Fibroblast of skin of abdomen (primary cell): ENCODE data around the gene SEMA4B.
"Not testable (repeated sequence)": the region's sequence is repeated elsewhere in the genome, so short reads cannot be mapped to it uniquely, and the experiment has no call there.

Experiments used
- DNase-seq: peaks from one replicate; pipeline ENCODE4 v3.0.0-alpha.2; 2013

SEMA4B gene

DNA sequence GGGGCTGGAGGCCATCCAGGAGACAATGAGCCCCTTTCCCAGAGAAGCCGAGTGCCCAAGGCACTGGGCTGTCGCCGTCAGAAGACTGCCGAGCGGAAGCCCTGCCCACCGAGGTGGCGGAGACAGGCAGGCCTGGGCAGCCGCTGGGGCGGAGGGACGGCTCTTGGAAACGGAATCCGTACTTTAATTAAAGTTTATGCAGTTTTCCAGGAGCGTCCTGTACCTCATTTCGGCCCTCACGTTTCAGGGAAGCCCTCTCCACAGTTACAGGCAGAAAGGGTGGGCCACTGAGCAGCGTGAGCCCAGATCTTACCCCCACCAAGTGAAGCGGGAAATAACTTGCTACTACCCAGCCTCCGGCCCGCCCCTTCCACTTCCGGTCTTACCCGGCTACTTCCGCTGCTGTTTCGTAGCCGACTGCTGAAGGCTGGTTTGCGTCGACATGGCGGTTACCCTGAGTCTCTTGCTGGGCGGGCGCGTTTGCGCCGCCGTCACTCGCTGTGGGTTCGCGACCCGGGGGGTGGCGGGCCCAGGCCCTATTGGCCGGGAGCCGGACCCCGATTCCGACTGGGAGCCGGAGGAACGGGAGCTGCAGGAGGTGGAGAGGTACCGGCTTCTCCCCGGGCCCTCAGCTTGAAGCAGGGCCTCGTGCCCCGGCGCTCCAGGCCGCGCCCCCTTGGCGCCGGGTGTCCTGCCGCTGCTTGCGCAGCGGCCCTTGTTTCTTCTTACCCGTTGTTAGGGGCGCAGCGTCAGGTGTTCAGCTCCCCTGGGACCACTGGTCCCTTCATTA lies 64.3 kb downstream of the SEMA4B start, which contains the start of gene NGRN:
Gene NGRN (plus strand): TSS at position 402 of the 790 bp plus-strand sequence. CDS start 41 bp downstream, at position 443.
- peak; percentile 89 for DNase-seq

DNA sequence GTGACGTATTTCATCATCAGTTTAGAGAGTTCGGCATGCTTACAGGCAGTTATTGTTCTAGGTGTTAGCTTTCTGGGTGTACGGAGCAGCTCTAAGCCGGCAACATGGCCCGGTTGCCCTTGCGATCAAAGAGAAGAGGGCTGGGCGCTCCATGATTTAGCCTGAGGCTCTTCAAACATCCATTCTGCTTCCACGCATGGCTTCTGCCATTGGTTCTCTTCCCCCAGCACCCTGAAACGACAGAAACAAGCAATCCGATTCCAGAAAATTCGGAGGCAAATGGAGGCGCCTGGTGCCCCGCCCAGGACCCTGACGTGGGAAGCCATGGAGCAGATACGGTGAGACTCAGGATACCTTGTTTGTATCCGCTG lies 64.9 kb downstream of the SEMA4B start:
- DNase-seq: peak; percentile 28

DNA sequence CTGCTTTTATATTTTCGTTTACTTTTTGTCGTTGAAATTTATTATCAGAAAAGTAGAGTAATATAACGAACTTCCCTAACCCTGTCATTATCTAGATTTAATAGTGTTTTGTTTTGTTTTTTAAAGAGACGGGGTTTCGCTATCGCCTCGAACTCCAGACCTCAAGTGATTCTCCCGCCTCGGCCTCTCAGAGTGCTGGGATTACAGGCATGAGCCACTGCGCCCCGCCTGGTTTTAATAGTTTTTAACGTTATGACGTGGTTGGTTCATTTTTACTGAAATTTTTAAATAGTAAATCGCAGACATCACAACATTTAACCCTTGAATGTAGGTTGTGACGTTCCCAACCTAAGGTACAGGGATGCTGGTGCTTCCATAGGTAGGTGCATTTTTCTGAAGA lies 65.4 kb downstream of the SEMA4B start:
- peak; percentile 13 for DNase-seq

DNA sequence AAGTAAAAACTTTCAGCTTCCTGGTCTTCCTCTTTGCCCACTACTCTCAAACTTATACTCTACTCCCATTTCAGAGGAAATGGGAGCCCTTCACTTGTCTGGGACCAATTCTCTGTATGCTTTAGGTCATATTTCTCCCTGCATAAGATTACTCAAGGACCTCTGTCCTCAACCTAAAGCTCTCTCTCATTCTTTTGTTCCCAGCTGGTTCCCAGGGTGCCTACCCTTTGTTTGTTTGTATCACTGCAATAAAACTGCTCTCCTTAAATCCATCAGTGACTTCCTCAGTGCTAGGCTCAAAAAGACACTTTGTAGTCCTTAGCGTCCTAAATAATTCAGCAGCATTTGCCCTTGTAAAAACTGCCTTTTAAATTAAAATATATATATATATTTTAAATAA lies 67.3 kb downstream of the SEMA4B start:
- DNase-seq: no peak

DNA sequence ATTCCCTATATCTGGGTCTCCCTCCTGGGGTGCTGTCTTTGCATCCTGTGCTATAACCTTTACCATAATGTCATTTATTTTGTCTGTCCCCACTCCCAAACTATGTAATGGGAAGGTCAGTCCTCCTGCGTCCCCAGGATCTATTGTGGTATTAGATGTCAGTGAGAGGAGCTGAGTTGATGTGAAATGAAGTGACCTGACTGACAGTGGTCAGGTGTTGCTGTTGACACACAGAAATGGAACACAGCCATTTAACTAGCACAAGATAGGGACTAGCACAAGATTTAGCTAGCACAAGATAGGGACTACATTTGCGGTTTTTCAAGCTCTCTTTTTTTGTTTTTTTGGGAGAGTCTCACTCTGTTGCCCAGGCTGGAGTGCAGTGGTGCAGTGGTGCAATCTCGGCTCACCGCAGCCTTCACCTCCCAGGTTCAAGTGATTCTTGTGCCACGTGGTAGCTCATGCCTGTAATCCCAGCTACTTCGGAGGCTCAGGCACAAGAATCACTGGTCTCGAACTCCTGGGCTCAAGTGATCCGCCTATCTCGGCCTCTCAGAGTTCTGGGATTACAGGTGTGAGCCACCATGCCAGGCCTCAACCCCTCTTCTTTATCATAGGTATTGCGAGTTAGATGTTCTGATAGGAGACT lies 69.5 kb downstream of the SEMA4B start:
- DNase-seq: no peak

DNA sequence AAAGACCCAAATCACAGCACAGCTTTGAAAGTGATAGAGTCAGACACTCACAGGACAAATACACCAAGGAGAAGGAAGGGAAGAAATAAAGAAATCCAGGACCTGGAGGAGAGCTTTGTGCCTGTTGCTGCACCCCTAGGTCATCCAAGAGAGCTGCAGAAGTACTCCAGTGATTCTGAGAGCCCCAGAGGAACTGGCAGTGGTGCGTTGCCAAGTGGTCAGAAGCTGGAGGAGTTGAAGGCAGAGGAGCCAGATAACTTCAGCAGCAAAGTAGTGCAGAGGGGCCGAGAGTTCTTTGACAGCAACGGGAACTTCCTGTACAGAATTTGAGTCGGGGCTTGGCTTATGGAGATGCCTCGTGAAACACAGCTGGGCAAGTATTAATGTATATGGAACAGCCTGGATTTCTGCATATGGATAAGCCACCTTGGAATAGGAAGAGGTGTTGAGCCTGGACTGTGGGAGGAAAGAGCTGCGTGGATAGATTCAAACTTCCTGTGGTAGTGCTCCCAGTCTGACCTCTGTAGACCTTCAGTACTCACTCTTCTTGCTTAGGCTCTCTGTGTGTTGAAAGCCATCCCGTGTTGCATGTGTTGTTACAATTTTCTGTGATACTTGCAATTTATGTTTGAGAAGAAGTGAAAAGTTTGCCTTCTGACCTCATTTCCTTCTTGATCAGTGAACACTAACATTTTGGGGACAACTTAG lies 70.5 kb downstream of the SEMA4B start:
- no peak for DNase-seq

DNA sequence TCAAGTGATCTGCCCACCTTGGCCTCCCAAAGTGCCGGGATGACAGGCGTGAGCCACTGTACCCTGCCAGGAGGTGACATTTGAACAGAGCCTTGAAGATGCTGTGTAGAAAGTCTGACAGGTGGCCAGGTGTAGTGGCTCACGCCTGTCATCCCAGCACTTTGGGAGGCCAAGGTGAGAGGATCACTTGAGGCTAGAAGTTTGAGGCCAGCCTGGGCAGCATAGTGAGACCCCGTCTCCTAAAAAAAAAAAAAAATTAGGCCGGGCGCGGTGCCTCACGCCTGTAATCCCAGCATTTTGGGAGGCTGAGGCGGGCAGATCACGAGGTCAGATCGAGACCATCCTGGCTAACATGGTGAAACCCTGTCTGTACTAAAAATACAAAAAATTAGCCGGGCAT lies 77.3 kb downstream of the SEMA4B start:
- DNase-seq: not testable (repeated sequence)
